DOHH2 (cell line): ENCODE data around the gene IL1RL2.

Experiments
- H3F3A ChIP-seq: fragments of 200-600 bp; sonication (generic), shearing (Covaris generic); 2 replicates; pipeline ENCODE4 v1.6.0; 2016; ENCODE audit warnings: antibody characterized with exemption, mild to moderate bottlenecking; ENCODE audit not compliant: control insufficient read depth, insufficient read depth
- H3K27ac ChIP-seq: fragments of 200-600 bp; sonication (generic); 2 replicates; pipeline ENCODE4 v1.5.1; 2014; ENCODE audit warnings: low read depth, mild to moderate bottlenecking, low read length, moderate library complexity
- H3K27me3 ChIP-seq: fragments of 200-600 bp; sonication (generic); 2 replicates; pipeline ENCODE4 v1.6.1; 2014; ENCODE audit warnings: mild to moderate bottlenecking, low read length, mixed read lengths; ENCODE audit not compliant: control insufficient read depth
- H3K36me3 ChIP-seq: fragments of 200-600 bp; sonication (generic); 2 replicates; pipeline ENCODE4 v1.6.1; 2014; ENCODE audit warnings: mild to moderate bottlenecking, low read length, moderate library complexity, mixed read lengths; ENCODE audit not compliant: control insufficient read depth
- H3K4me1 ChIP-seq: fragments of 200-600 bp; sonication (generic); 2 replicates; pipeline ENCODE4 v1.6.1; 2014; ENCODE audit warnings: mild to moderate bottlenecking, low read length, mixed read lengths; ENCODE audit not compliant: control insufficient read depth
- H3K4me2 ChIP-seq: fragments of 200-600 bp; sonication (generic); 2 replicates; pipeline ENCODE4 v1.6.0; 2014; ENCODE audit warnings: mild to moderate bottlenecking, low read length, moderate library complexity
- H3K4me3 ChIP-seq: fragments of 200-600 bp; sonication (generic); 2 replicates; pipeline ENCODE4 v1.5.1; 2014; ENCODE audit warnings: mild to moderate bottlenecking, low read length, mixed read lengths
- H3K79me2 ChIP-seq: fragments of 200-600 bp; sonication (generic); 2 replicates; pipeline ENCODE4 v1.6.1; 2014; ENCODE audit warnings: mild to moderate bottlenecking, low read length, mixed read lengths; ENCODE audit not compliant: control insufficient read depth
- H3K9me2 ChIP-seq: fragments of 200-600 bp; sonication (generic); replicated peaks from 2 replicates; pipeline ENCODE4 v1.6.1; 2014; ENCODE audit warnings: mild to moderate bottlenecking, low read length, mixed read lengths; ENCODE audit not compliant: control insufficient read depth
- H3K9me3 ChIP-seq: fragments of 200-600 bp; sonication (generic); 2 replicates; pipeline ENCODE4 v1.6.1; 2014; ENCODE audit warnings: antibody characterized with exemption, low read length, mixed read lengths; ENCODE audit not compliant: control insufficient read depth, insufficient read depth
- H4K20me1 ChIP-seq: fragments of 200-600 bp; sonication (generic); 2 replicates; pipeline ENCODE4 v1.6.0; 2014; ENCODE audit warnings: low read depth, mild to moderate bottlenecking, antibody characterized with exemption, low read length, moderate library complexity; ENCODE audit not compliant: control insufficient read depth, insufficient read depth
- CTCF ChIP-seq: fragments of 200-600 bp; sonication (generic); IDR thresholded peaks from one replicate; pipeline ENCODE4 v1.5.1; 2014; ENCODE audit warnings: antibody characterized with exemption, mild to moderate bottlenecking, low read depth, low read length; ENCODE audit not compliant: poor library complexity, severe bottlenecking
- EZH2phosphoT487 ChIP-seq: fragments of 200-600 bp; sonication (generic); IDR thresholded peaks from 2 replicates; pipeline ENCODE4 v1.6.1; 2017; ENCODE audit warnings: borderline replicate concordance, mild to moderate bottlenecking, antibody characterized with exemption, low read length, moderate library complexity, mixed read lengths

Gene IL1RL2

GRCh38 chr2:102266204-102266603 lies 79.4 kb downstream of the IL1RL2 start:
- Histone ChIP-seq H3F3A (no peaks in the 10 kb centered on the region), H3K79me2 (no peaks in the 10 kb centered on the region), H4K20me1 (no peaks in the 10 kb centered on the region), H3K27ac (no peak overlapping the region), H3K4me3 (no peak overlapping the region), H3K27me3 (no peaks in the 10 kb centered on the region), H3K4me1 (no peaks in the 10 kb centered on the region), H3K9me3 (no peaks in the 10 kb centered on the region), H3K9me2 (no peaks in the 10 kb centered on the region), H3K36me3 (no peaks in the 10 kb centered on the region), H3K4me2 (no peak overlapping the region)
- TF ChIP-seq EZH2phosphoT487, result no peak

GRCh38 chr2:102267774-102268173 lies 81.0 kb downstream of the IL1RL2 start:
- Histone ChIP-seq H3K27ac (no peak overlapping the region), H3K36me3 (no peaks in the 10 kb centered on the region), H3F3A (no peaks in the 10 kb centered on the region), H3K9me3 (no peaks in the 10 kb centered on the region), H3K79me2 (no peaks in the 10 kb centered on the region), H3K4me3 (no peak overlapping the region), H3K27me3 (no peaks in the 10 kb centered on the region), H3K9me2 (no peaks in the 10 kb centered on the region), H3K4me2 (no peak overlapping the region), H4K20me1 (no peaks in the 10 kb centered on the region), H3K4me1 (no peaks in the 10 kb centered on the region)
- TF ChIP-seq EZH2phosphoT487 (no peak), CTCF (no peak)

GRCh38 chr2:102268510-102269199 lies 81.8 kb downstream of the IL1RL2 start:
- Histone ChIP-seq H3K4me2 (no peak overlapping the region), H3K4me1 (no peaks in the 10 kb centered on the region), H3K27ac (no peak overlapping the region), H3K9me3 (no peaks in the 10 kb centered on the region), H4K20me1 (no peaks in the 10 kb centered on the region), H3K9me2 (no peaks in the 10 kb centered on the region), H3K36me3 (no peaks in the 10 kb centered on the region), H3K4me3 (no peak overlapping the region), H3K79me2 (no peaks in the 10 kb centered on the region), H3K27me3 (no peaks in the 10 kb centered on the region), H3F3A (no peaks in the 10 kb centered on the region)
- TF ChIP-seq EZH2phosphoT487, result no peak
- TF ChIP-seq CTCF, result no peak

- Histone ChIP-seq H3K4me1 (no peaks in the 10 kb centered on the region), H3K4me3 (no peak overlapping the region), H4K20me1 (no peaks in the 10 kb centered on the region), H3K27me3 (no peaks in the 10 kb centered on the region), H3K79me2 (no peaks in the 10 kb centered on the region), H3K36me3 (no peaks in the 10 kb centered on the region), H3K4me2 (no peak overlapping the region), H3F3A (no peaks in the 10 kb centered on the region), H3K9me3 (no peaks in the 10 kb centered on the region), H3K9me2 (no peaks in the 10 kb centered on the region), H3K27ac (no peak overlapping the region)
- no peak for TF ChIP-seq EZH2phosphoT487
- no peak for TF ChIP-seq CTCF
These were observed 82.3 kb downstream of the IL1RL2 start for GRCh38 chr2:102269200-102269524.
